GM18909 (cell line): ENCODE results near the gene TNFRSF21.

Source experiments
- ATAC-seq: cut with Tn5 transposase; IDR thresholded peaks from one replicate; pipeline ENCODE4 v1.9.1; 2021; ENCODE audit warnings: mild to moderate bottlenecking; ENCODE audit not compliant: unreplicated experiment, poor library complexity

TNFRSF21 gene

GRCh38 chr6:47195011-47195650 is 114.6 kb downstream of the TNFRSF21 start:
- no peak for ATAC-seq

DNA sequence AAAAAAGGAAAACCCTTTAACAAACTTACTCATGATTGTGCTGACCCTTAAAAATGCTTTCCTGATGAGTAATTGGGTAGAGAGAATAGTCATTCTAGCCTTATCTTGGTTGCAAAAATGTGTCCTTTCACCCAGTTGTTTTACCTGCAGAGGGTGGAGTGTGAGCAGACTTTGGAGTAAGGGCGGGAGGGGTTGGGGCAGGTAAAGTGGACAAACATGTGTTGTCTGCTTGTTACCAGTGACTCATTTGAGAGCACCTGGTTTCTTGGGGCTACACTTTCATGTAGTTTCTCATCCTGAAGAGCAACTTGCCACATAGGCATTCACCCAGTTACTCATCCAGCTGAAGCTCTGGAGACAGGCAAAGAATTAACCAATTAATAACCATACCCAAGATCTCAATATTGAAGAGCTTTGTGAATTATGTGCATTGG is 121.1 kb downstream of the TNFRSF21 start:
- ATAC-seq: no peak

DNA sequence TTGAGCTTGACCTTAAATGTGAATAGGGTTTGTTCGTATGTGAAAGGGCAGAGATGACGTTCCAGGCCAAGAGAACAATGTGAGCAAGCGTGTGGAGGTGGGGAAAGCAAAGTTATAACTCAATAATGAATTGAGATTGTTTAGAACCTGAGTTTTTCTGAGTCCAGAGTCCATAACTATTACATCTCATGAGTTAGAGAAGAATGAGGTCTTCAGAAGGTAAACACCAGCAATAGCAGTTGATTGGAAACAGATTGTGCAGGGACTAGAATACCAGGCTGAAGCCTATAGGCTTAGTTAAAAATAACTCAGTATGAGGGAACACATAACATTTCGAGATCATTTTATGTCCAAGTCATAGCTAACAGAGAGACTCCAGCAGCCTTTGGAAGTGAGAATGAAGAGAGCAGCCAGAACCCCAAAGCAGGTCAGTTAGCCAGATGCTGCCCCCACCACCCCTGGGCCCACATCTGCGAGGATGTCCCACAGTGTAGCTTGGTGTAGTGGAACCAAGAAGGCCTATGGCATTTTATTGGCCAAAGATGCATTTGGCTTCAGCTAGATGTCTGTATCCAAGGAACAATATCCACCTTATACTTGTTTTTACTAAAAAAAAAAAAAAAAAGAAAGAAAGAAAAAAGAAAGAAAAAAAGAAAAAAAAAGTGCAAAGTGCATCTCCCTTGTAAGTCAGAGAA is 121.7 kb downstream of the TNFRSF21 start:
- no peak for ATAC-seq

DNA sequence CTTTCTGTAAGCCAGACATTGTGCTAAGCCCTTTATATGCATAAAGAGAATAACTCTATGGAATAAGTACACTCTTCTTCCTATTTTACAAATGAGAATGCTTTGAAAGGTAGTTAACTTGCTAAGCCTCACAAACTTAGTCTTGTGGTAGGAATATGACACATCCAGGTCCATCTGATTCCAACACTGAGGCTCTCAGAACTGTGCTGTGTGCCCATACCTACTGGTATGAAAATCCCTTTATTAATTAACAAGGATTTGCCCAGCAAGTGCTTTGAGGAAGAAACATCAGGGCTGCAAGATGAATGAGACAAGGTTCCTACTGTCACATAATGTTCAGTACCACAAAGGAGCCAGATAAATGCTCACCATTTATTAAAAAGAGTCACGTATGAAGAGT is 122.6 kb downstream of the TNFRSF21 start:
- ATAC-seq: no peak

- ATAC-seq: no peak
Measured at GRCh38 chr6:47182291-47182957, 127.3 kb downstream of the TNFRSF21 start.

DNA sequence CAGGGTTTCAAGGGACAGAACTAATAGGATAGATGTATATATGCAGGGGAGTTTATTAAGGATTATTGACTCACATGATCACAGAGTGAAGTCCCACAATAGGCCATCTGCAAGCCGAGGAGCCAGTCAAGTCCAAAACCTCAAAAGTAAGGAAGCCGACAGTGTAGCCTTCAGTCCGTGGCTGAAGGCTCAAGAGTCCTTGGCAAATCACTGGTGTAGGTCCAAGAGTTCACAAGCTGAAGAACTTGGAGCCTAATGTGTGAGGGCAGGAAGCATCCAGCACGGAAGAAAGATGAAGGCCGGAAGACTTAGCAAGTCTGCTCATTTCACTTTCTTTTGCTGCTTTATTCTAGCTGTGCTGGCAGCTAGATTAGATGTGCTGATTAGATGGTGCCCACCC is 128.0 kb downstream of the TNFRSF21 start:
- no peak for ATAC-seq
